ENCODE results near the gene ITM2C.

The ITM2C gene

DNA sequence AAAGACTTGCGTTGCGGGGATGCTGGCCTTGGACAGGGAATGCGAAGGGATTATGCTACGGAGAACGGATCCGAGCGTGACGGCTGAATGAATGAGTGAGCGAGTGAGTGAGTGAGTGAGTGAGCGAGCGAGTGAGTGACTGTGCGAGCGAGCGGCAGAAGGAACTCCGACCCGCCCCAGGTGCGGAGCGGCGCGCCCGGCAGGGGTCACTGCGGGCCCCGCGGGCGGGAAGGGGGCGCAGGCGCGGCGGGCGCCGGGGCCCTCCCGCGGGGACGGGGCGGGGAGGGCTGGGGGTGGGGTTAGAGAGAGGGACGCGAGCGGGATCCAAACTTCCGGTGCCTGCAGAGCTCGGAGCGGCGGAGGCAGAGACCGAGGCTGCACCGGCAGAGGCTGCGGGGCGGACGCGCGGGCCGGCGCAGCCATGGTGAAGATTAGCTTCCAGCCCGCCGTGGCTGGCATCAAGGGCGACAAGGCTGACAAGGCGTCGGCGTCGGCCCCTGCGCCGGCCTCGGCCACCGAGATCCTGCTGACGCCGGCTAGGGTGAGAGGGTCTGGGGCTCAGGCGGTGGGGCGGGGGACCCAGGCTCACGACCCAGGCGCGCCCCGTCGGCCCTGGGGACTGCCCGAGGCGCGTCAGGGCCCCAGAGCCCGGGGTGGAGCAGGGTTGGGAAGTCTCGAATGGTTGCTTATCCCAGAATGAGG lies at the start of gene ITM2C (continued):
- TF ChIP-seq ZNF658 (tag by site-specific recombination; IDR thresholded peaks at IDR 0.05): no peak
- TF ChIP-seq TRIM28 (IDR thresholded peaks at IDR 0.05; ENCODE audit: borderline replicate concordance, low read length): no peak
- TF ChIP-seq YY2 (tag by site-specific recombination; IDR thresholded peaks at IDR 0.05): no peak
- no peak for TF ChIP-seq ZNF510 (tag by site-specific recombination; IDR thresholded peaks at IDR 0.05; ENCODE audit: insufficient replicate concordance)
- TF ChIP-seq ZNF366 (tag by site-specific recombination; conservative IDR thresholded peaks at IDR 0.05): peak; percentile 92
- TF ChIP-seq ZNF175 (tag by site-specific recombination; IDR thresholded peaks at IDR 0.05): no peak
- no peak for TF ChIP-seq ZNF777 (tag by site-specific recombination; IDR thresholded peaks at IDR 0.05; ENCODE audit: borderline replicate concordance)
- TF ChIP-seq ZNF354C (tag by site-specific recombination; IDR thresholded peaks at IDR 0.05; ENCODE audit: borderline replicate concordance, low read depth): no peak
- TF ChIP-seq ZNF19 (tag by site-specific recombination; IDR thresholded peaks at IDR 0.05; ENCODE audit: low read depth): no peak
- no peak for TF ChIP-seq ZNF791 (tag by site-specific recombination; IDR thresholded peaks at IDR 0.05)
- TF ChIP-seq ZFHX2 (tag by site-specific recombination; conservative IDR thresholded peaks at IDR 0.05): no peak
- peak; percentile 82 for TF ChIP-seq ZEB2 (tag by site-specific recombination; IDR thresholded peaks at IDR 0.05)
- no peak for TF ChIP-seq KLF10 (tag by site-specific recombination; IDR thresholded peaks at IDR 0.05)
- no peak for TF ChIP-seq ZNF311 (tag by site-specific recombination; IDR thresholded peaks at IDR 0.05; ENCODE audit: borderline replicate concordance)
- TF ChIP-seq ZNF292 (tag by site-specific recombination; IDR thresholded peaks at IDR 0.05; ENCODE audit: borderline replicate concordance, low read depth): no peak
- no peak for TF ChIP-seq ZNF707 (tag by site-specific recombination; IDR thresholded peaks at IDR 0.05)
- no peak for TF ChIP-seq ZNF529 (tag by site-specific recombination; IDR thresholded peaks at IDR 0.05; ENCODE audit: insufficient replicate concordance)
- TF ChIP-seq ZNF626 (tag by site-specific recombination; IDR thresholded peaks at IDR 0.05): no peak
- TF ChIP-seq, protein P1, sequence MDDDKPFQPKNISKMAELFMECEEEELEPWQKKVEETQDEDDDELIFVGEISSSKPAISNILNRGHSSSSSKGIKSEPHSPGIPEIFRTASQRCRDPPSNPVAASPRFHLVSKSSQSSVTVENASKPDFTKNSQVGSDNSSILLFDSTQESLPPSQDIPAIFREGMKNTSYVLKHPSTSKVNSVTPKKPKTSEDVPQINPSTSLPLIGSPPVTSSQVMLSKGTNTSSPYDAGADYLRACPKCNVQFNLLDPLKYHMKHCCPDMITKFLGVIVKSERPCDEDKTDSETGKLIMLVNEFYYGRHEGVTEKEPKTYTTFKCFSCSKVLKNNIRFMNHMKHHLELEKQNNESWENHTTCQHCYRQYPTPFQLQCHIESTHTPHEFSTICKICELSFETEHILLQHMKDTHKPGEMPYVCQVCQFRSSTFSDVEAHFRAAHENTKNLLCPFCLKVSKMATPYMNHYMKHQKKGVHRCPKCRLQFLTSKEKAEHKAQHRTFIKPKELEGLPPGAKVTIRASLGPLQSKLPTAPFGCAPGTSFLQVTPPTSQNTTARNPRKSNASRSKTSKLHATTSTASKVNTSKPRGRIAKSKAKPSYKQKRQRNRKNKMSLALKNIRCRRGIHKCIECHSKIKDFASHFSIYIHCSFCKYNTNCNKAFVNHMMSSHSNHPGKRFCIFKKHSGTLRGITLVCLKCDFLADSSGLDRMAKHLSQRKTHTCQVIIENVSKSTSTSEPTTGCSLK (tag by site-specific recombination; IDR thresholded peaks at IDR 0.05): no peak
- TF ChIP-seq ZNF24 (tag by site-specific recombination; IDR thresholded peaks at IDR 0.05): peak; percentile 99
- no peak for TF ChIP-seq ZFP37 (tag by site-specific recombination; IDR thresholded peaks at IDR 0.05)
- no peak for TF ChIP-seq ZNF664 (tag by site-specific recombination; IDR thresholded peaks at IDR 0.05)
- no peak for TF ChIP-seq ZNF549 (tag by site-specific recombination; IDR thresholded peaks at IDR 0.05)
- no peak for TF ChIP-seq ZNF624 (tag by site-specific recombination; IDR thresholded peaks at IDR 0.05)
- TF ChIP-seq ZSCAN23 (tag by site-specific recombination; IDR thresholded peaks at IDR 0.05): no peak
- TF ChIP-seq ZNF157 (tag by site-specific recombination; IDR thresholded peaks at IDR 0.05): no peak
- TF ChIP-seq, protein P2, sequence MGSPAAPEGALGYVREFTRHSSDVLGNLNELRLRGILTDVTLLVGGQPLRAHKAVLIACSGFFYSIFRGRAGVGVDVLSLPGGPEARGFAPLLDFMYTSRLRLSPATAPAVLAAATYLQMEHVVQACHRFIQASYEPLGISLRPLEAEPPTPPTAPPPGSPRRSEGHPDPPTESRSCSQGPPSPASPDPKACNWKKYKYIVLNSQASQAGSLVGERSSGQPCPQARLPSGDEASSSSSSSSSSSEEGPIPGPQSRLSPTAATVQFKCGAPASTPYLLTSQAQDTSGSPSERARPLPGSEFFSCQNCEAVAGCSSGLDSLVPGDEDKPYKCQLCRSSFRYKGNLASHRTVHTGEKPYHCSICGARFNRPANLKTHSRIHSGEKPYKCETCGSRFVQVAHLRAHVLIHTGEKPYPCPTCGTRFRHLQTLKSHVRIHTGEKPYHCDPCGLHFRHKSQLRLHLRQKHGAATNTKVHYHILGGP (tag by site-specific recombination; IDR thresholded peaks at IDR 0.05): no peak
- TF ChIP-seq REPIN1 (tag by site-specific recombination; IDR thresholded peaks at IDR 0.05; ENCODE audit: low read depth): no peak
- no peak for TF ChIP-seq ZNF571 (tag by site-specific recombination; IDR thresholded peaks at IDR 0.05)
- TF ChIP-seq OSR2 (tag by site-specific recombination; IDR thresholded peaks at IDR 0.05): no peak
- no peak for TF ChIP-seq ZNF555 (tag by site-specific recombination; conservative IDR thresholded peaks at IDR 0.05)
- TF ChIP-seq, protein P3, sequence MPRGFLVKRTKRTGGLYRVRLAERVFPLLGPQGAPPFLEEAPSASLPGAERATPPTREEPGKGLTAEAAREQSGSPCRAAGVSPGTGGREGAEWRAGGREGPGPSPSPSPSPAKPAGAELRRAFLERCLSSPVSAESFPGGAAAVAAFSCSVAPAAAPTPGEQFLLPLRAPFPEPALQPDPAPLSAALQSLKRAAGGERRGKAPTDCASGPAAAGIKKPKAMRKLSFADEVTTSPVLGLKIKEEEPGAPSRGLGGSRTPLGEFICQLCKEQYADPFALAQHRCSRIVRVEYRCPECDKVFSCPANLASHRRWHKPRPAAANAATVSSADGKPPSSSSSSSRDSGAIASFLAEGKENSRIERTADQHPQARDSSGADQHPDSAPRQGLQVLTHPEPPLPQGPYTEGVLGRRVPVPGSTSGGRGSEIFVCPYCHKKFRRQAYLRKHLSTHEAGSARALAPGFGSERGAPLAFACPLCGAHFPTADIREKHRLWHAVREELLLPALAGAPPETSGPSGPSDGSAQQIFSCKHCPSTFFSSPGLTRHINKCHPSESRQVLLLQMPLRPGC (tag by site-specific recombination; IDR thresholded peaks at IDR 0.05): peak; percentile 61; the same call in 1 of the 2 replicates
- TF ChIP-seq ZNF37A (tag by site-specific recombination; IDR thresholded peaks at IDR 0.05): no peak
- TF ChIP-seq ZNF140 (tag by site-specific recombination; IDR thresholded peaks at IDR 0.05): no peak
- TF ChIP-seq, protein P4, sequence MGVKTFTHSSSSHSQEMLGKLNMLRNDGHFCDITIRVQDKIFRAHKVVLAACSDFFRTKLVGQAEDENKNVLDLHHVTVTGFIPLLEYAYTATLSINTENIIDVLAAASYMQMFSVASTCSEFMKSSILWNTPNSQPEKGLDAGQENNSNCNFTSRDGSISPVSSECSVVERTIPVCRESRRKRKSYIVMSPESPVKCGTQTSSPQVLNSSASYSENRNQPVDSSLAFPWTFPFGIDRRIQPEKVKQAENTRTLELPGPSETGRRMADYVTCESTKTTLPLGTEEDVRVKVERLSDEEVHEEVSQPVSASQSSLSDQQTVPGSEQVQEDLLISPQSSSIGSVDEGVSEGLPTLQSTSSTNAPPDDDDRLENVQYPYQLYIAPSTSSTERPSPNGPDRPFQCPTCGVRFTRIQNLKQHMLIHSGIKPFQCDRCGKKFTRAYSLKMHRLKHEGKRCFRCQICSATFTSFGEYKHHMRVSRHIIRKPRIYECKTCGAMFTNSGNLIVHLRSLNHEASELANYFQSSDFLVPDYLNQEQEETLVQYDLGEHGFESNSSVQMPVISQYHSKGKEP (tag by site-specific recombination; IDR thresholded peaks at IDR 0.05): no peak
- no peak for TF ChIP-seq ZNF169 (tag by site-specific recombination; IDR thresholded peaks at IDR 0.05)
- no peak for TF ChIP-seq ZNF558 (tag by site-specific recombination; IDR thresholded peaks at IDR 0.05)

Measured in HEK293 (cell line).